ENCODE results near the gene MYO19.

Gene MYO19

DNA sequence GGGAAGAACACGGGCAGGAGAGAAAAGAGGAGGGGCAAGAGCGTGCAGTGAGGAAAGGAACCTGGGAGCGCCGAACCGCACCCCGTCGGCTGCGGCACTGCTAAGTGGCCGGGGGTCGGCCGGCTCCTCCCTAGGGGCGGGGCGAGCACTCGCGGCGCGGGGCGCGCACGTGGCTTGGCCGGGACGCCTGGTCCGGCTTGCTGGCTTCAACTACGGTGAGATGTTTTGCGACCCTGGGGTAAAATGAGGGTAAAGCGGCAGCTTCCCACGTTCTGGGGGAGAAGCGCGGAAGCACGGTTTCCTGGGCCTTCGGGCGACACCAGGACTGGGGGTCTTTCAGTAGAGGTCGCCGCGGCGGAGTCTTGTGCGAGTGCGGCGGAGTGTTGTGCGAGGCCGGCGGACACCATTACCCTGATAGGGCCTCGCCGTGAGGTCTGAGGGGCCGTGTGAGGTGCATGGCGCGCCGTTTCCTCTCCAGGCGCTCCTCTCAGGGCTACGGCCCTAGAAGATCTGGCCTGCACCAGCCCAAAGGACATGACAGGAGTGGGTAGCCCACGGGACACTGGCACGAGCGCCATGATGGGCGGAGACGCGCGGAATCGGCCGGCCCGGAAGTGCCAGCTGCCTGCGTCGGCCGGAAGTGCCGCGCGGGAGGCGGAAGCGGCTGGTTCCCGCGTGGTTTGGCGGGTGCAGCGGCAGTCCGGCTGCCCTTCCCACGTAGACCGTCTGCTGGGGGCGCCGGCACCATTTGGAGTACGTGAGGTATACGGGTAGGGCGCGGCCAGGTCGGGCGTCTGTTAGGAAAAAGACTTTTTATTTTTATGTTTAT is at the start of gene MYO19, which contains the start of gene PIGW:
MYO19 (minus strand) TSS at position 29 of the 829 bp plus-strand sequence. CDS start 2,330 bp downstream, outside the sequence.
PIGW (plus strand) TSS at position 148 of the 829 bp plus-strand sequence. CDS start 2,115 bp downstream, outside the sequence.
- DNase-seq (ENCODE audit: low read depth, low spot score), result peak; percentile 72

DNA sequence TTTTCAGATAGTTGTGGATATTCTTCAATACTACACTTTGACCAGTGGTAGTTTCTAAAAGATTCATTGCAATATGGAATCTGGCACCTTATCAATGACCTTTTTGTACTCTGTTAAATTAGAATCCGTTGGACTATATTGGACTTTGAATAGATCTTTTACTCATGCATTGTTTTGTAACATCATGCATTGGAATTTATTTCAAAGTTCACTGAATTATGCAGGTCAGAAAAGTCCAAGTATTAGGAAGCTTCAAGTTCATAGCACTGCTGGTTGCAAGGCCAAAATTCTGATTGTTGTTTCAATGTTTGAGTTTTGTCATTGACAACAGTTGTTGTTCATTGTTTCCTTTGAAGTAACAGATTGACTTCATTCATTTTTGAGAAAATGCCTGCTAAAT is 49.1 kb upstream of the MYO19 start:
- DNase-seq (ENCODE audit: low read depth, low spot score), result no peak

GRCh38 chr17:36578671-36579070 is 44.0 kb upstream of the MYO19 start:
- DNase-seq (ENCODE audit: low read depth, low spot score), result no peak

DNA sequence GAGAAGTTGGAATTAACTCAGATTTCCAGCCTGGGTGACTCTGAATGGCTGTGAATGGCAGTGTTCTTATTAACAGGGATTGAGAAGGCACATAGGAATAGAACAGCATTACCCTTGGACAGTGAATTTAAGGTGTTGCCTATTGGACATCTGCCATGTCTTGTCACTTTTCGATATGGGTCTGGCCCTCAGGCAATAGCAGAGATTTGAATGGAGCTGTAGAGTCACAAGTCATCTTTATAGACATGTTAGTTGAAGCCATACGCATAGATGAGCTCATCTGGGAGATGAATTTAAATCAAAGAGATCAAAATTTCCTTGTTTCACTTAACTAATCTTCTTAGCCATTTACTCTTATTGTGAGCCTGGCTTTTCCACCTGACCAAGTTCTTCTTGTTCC is 42.1 kb upstream of the MYO19 start:
- DNase-seq (ENCODE audit: low read depth, low spot score), result no peak

DNA sequence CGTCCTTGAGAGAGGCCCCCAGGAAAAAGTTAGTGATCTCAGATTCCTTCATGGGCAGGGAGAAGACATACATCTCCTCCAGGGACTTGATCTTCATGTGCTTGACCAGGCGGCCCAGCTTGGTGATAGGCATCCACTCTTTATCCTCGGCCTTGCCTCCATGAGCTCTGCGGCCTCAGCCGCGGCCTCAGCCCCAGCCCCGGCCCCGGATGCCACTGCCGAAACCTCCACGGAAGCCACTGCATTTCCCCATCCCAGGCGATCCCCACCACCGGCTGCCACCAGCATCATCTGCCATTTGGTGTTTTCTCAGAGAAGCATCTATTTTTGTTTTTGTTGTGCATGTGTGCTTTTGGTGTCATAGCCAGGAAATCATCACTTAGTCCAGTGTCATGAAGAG is 40.4 kb upstream of the MYO19 start:
- no peak for DNase-seq (ENCODE audit: low read depth, low spot score)

DNA sequence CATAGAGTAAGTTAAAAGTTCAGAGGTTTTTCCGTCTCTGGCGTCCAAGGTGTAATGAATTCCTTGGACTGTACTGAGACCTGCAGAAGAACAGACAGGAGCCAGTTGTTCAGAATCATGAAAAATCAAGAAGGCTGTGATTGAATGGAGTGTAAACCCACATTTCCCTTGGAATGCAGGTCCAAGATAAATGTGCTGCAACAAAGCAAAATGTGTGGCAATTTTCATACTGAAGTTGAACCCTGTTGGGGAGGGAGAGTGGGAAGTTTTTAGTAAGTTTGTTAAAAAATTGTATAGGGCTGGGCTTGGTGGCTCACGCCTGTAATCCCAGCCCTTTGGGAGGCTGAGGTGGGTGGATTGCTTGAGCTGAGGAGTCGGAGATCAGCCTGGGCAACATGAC is 31.4 kb upstream of the MYO19 start:
- no peak for DNase-seq (ENCODE audit: low read depth, low spot score)

- DNase-seq (ENCODE audit: low read depth, low spot score), result no peak
Observed at GRCh38 chr17:36553459-36553858, 18.8 kb upstream of the MYO19 start.

GRCh38 chr17:36550491-36551417 is 16.1 kb upstream of the MYO19 start:
- DNase-seq (ENCODE audit: low read depth, low spot score), result no peak

DNA sequence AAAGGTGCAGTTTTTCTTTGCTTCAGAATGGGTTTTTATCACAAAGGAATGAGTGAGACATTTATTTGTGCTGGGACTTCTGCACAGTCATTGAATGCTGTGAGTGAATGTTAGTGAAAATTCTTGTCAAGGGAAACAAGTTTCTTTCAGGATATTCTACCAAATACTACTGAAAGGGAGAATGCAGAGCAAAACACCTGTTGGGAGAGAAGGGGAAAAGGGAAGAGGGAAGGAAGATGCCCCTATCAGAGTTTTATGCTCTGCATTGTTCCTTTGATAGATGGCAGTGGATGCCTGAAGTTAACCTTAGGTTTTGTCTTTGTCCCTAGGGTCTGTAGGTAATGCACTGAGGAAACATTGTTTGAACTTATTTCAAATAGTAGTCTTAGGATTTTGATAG is 13.1 kb upstream of the MYO19 start:
- no peak for DNase-seq (ENCODE audit: low read depth, low spot score)

- no peak for DNase-seq (ENCODE audit: low read depth, low spot score)
Observed at GRCh38 chr17:36546418-36547093, 11.9 kb upstream of the MYO19 start.

DNA sequence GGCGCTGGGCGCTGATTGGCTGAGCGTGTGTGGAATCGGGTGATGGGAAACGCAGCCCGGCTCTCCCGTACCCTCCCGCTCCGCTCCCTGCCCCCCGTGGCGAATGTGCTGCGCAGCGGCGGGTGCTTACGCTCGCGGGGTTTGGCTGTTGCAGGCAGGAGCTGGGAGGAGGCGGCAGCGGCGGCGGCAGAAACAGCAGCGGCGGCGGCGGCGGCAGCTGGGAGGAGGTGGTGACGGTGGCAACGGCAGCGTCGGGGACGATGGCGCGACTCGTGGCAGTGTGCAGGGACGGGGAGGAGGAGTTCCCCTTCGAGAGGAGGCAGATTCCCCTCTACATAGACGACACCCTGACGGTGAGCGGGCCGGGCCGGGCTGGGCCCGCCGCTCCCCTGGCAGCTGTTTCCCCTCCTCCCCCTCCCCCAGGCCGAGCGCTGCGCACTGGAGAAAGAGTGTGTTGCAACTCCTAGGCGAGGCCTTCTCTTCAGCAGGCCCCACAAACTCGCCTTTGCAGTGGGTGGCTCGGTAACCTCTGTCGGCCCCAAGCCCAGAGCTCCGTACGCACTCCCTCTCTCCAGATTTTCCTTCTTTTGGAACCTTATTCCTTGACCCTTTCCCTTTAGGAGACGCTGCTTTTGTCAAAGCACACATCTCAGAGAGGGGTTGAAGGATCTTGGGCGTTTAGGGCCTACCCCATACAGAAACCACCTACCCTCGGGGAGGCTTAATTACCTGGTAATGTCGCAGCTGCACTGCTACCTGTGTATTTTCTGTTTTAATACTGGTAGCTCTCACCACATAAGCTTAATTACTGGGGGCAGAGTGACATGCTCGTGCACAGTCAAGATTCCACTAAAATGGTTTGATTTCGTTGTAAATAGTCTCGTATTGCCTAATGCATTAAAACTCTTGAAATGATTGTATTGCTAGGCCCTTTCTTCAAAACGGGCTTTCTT is 11.1 kb upstream of the MYO19 start:
- DNase-seq (ENCODE audit: low read depth, low spot score), result peak; percentile 95

GRCh38 chr17:36545077-36545464 is 10.4 kb upstream of the MYO19 start:
- DNase-seq (ENCODE audit: low read depth, low spot score), result no peak

DNA sequence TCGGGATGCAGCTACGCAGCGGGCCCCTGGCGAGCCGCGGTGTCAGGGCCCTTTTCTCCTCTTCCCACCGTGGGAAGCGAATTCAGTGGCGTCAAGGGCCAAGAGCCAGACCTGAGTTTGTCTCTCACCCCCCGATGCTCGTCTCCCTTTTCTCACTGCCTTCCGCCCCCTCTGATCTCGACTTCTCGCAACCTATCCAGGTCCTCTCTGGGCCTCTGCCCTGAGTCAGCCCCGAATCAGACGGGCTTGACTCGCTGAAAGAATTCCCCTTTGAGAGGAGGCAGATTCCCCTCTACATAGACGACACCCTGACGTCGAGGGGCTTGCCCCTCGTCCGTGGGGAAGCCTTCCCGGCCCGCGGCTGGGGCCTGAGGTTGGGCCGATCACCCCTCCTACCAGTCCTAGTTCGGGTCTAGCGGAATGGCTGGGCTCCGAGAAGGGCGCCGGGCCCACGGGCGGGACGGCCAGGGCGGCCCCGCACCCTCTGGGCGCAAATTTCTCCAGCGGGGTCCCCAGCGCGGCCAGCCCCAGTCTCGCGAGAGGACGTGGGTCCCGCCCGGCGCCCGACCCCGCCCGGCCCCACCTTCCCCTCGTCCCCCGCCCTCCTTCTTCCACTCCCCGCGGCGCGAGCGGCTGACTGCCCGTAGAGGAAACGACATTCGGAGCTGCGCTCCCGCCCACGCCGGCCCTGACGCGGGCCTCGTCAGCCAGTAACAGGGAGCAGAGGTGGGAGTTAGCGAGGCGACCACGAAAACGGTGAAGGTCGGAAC is 9.8 kb upstream of the MYO19 start, which contains the start of gene GGNBP2:
GGNBP2 (plus strand) TSS at position 613 of the 770 bp plus-strand sequence. CDS start 806 bp downstream, outside the sequence.
- DNase-seq (ENCODE audit: low read depth, low spot score), result peak; percentile 78

GRCh38 chr17:36544044-36544306 is 9.3 kb upstream of the MYO19 start:
- no peak for DNase-seq (ENCODE audit: low read depth, low spot score)

- no peak for DNase-seq (ENCODE audit: low read depth, low spot score)
Observed at GRCh38 chr17:36542755-36543154, 8.1 kb upstream of the MYO19 start.

DNA sequence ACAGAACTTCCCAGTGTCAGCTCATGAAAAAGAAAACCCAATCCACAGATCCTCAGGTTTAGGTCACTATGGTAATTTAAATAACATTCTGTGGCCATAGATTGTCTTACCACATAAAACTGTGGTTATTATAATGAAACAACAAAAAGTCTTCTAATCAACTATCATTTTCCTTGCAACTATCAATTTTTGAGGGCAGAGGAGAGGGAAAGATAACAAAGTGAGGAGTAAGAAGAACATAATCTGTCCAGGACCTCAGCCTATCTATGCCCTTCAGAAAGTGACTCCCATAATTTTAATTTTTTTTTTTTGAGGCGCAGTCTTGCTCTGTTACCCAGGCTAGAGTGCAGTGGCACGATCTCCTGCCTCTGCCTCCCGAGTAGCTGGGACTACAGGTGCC is 6.0 kb upstream of the MYO19 start:
- DNase-seq (ENCODE audit: low read depth, low spot score), result no peak

- no peak for DNase-seq (ENCODE audit: low read depth, low spot score)
Observed at GRCh38 chr17:36535669-36536081, 1.0 kb upstream of the MYO19 start.

GRCh38 chr17:36533935-36534839 is 481 bp downstream of the MYO19 start:
- DNase-seq (ENCODE audit: low read depth, low spot score), result peak; percentile 26

DNA sequence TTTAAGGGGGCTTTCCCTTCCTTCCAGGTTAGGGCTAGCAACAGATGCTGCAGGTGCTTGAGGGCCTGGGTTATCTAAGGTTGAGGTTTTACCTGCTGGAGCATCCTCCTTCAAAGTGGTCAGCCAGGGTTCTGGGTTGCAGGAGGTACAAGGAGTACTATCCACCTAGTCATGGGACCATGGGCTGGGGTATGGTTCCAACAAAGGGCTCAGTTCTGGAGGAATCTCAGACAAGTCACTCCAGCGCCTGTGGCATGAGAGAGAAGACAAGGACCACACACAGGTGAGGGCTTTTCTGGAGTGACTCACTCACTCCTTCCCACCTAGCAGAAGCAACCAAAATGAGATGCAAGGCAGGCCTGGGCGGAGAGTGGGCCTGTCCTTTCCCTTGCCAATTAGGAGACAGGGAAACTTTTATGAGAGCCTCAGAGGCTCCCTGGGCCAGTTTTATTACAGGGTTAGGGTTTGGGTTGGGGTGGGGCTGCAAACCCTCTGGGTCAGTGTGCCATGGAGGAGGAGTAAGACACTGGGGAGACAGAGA is 2.2 kb downstream of the MYO19 start:
- no peak for DNase-seq (ENCODE audit: low read depth, low spot score)

Measured in activated CD4-positive, CD25-positive, alpha-beta regulatory T cell treated with anti-CD3 and anti-CD28 coated beads, Interleukin-2, amount 50 U/mL, for 16 hours (primary cell).